ENCODE measurements around the gene P2RX5.
"Not testable (repeated sequence)": the region's sequence is repeated elsewhere in the genome, so short reads cannot be mapped to it uniquely, and the experiment has no call there.

P2RX5 gene, protein sequence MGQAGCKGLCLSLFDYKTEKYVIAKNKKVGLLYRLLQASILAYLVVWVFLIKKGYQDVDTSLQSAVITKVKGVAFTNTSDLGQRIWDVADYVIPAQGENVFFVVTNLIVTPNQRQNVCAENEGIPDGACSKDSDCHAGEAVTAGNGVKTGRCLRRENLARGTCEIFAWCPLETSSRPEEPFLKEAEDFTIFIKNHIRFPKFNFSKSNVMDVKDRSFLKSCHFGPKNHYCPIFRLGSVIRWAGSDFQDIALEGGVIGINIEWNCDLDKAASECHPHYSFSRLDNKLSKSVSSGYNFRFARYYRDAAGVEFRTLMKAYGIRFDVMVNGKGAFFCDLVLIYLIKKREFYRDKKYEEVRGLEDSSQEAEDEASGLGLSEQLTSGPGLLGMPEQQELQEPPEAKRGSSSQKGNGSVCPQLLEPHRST

DNA sequence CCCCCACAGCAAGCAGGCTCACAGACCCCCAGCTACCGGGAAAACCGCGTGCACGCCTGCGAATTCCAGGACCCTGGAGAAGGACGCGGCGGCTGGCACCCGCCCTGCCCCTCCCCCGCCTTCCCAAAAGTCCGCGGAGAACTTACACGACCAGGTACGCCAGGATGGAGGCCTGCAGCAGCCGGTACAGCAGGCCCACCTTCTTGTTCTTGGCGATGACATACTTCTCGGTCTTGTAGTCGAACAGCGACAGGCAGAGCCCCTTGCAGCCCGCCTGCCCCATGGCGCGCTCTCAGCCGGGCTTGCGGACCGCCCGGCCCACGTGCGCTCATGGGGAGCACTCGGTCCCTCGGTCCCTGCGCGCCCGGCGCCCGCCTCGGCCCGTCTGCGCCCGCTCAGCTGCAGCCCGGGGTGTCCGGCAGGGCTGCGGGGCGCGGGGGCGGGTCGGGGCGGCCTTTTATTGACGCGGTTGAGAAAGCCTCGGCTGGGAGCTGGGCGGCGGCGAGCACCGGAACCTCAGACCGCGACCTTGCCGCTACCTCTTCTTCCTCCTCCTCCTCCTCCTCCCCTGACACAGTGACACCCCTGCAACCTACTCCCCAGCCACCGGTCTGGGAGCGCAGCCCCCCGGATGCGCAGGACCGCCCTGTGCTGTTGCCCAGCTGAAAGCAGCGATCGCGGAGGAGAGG, at the start of gene P2RX5:
P2RX5 (minus strand) TSS at position 433 of the 689 bp plus-strand sequence; CDS start at position 283, 150 bp downstream.
- no peak for FAIRE-seq

DNA sequence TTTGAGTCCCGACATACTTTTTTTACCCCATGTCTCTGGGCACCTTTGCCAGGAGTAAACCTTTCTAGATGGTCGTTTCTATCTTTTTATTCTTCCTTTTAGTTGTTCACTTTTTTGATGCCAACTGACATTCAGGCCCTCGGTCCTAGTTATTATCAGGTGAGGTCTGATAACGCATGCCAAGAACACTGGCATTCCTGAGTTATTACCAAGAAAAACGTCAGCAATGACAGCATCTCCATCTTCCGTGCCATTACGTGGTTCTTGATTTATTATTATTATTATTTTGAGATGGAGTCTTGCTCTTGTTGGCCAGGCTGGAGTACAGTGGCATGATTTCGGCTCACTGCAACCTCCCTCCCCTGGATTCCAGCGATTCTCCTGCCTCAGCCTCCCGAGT, 49.1 kb upstream of the P2RX5 start:
- no peak for FAIRE-seq

DNA sequence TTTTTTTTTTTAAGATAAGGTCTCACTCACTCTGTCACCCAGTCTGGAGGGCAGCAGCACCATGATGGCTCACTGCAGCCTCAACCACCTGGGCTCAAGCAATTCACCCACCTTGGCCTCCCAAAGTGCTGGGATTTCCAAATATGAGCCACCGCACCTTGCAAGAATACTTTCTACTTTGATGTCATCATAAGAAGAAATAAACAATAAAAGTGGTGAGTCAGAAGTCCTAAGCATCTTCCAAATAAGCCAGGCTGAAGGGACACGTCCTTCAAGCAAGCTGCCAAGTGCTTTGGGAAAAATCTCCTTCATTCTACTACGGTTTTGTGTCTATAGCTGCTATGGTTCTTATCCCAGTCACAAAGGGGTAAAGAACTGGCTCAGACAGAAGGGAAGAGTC, 48.1 kb upstream of the P2RX5 start:
- no peak for FAIRE-seq

DNA sequence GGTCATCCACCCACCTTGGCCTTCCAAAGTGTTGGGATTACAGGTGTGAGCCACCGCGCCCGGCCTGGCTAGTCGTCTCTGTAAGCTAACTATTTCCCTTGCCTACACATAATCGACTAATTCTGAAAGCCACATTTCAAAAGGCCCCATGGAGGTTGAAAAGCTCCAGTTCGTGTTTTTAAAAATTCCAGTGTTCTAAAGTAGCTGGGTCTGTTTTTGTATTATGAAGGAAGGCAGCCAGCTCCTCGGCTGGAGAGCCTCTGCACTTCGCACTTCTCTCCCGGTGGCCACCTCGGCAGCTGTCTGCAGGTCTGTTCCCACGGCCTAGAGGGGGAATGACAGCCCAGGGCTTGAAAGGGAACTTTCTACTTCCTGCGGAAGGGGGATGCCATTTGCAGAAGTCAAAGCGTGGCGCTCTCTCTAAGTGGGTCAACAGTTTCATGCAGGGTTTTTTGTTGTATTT, 44.7 kb upstream of the P2RX5 start:
- no peak for FAIRE-seq

DNA sequence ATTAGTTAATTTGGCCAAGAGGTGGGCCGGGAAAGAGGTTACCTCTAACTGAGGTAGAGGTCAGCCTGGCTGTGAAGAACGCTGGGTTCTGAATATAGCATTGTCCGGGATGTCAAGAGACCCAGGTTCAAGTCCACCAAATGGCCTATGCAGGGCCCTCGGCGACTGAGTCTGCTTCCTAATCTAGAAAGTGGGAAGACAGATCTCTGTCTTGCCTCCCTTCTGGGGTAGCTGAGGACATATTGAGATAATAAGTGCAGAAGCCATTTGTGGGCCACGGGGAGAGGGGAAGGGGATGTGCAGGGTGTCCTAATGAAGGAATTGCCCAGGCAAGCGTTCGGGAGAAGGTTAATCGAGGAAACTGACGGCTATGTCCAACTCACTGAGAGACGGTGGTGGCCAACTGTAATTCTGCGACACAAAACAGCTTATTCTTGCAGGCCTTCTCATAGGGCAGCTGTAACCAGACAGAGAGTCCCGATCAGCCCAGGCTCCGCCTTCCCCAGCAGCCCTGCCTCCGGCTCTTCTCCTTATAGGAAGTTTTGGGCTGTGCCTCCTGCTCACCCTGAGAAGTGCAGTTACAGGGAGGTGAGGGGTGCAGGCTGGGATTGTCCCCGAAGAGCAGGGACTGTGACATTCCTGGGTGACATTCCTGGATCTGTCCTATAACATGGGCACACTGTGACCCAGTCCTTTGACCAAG, 43.6 kb upstream of the P2RX5 start:
- no peak for FAIRE-seq

DNA sequence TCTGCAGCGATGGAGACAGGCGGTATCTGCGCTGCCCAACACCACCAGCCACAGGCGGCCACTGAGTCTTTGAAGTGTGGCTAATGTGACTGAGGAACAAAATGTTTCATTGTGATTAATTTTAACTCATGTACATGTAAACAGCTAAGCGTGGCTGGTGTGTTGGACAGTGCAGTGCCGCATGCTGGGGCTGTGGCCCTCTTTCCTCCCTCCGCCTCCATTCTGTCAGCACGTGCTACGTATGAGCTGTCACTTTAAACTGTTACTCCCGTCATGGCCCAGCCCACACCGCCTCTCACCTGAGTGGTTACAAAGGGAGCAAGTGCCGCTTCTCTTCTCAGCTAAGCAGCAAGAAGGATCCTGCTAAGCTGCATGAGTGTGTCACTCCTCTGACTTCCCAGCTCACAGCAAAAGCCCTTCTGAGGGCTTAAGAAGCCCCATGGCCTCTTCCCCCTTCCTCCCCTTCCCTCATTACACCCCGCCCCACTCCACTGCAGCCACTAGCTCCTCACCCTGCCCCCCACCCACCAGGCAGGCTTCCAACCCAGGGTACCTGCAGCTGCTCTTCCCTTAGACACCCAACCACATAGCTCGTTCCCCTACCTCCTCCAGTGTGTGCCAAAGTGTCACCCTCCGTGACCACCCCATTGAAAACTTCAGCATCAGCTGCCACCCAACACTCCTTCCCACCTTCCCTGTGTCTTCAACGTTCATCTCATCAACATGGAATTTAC, 42.8 kb upstream of the P2RX5 start:
- no peak for FAIRE-seq

DNA sequence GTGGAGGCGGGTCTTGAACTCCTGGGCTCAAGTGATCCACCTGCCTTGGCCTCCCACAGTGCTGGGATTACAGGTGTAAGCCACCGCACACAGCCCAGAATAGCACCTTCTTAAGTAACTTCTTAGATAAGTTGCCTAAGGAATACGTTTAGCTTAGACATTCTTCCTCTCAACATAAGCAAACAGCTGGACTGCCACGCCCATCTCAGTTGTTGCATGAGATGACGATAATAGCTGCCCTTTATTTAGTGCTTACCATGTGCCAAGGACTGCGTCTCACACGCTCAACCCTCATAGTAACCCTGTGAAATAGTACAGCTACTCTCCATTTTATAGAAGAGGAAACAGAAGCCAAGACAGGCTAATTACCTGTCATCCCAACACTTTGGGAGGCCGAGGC, 39.6 kb upstream of the P2RX5 start:
- FAIRE-seq: no peak

DNA sequence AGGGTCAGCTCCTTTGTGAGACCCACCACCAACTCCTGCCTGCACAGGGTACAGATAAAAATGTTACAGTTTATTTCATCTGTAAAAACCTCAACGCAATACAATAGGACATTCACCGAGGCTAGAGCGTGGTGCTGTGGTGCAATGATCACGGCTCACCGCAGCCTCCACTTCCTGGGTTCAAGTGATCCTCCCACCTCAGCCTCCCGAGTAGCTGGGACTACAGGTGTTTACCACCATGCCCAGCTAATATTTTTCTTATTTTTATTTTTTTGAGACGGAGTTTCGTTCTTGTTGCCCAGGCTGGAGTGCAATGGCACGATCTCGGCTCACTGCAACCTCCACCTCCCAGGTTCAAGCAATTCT, 38.9 kb upstream of the P2RX5 start:
- not testable (repeated sequence) for FAIRE-seq

DNA sequence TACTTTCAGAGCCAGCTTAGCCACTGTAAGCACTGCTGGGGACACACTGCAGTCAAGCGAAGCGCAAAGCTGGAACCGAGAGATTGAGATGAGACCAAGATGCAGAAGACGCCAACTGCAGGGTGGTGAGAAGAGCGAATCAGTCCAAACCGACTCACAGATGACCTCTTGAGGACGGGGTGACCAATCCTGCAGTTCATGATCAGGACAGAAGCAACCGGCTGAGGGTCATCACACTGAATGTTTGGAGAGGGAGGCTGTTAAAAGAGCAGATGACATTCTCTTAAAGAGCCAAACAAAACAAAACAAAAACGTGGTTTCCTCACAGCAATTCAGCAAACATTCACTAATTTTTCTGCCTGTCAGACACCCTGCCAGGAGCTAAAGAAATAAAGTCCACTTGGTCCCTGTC, 36.3 kb upstream of the P2RX5 start:
- FAIRE-seq: no peak

DNA sequence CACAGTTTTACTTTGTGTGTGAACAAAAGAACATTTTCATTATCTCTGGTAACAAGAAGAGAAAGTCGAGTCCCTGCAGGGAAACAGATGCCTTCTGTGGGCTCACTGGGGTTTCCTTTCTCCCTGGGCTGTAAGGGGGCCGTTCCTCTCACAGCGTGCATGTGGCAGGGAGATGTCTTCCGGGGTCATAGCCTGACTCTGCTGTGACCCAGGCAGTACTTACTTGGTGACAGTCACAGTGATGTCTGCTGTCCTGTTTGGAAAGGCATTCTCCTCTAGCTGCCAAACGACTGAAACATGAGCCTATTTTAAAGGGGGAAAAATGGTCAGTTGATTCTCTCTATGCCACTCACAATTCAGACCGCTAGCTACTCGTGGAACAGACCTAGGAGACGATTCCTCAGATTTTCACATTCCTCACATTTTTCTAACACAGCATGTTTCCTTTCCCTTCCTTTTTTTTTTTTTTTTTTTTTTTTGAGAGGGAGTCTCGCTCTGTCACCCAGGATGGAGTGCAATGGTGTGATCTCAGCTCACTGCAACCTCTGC, 35.0 kb upstream of the P2RX5 start:
- no peak for FAIRE-seq

DNA sequence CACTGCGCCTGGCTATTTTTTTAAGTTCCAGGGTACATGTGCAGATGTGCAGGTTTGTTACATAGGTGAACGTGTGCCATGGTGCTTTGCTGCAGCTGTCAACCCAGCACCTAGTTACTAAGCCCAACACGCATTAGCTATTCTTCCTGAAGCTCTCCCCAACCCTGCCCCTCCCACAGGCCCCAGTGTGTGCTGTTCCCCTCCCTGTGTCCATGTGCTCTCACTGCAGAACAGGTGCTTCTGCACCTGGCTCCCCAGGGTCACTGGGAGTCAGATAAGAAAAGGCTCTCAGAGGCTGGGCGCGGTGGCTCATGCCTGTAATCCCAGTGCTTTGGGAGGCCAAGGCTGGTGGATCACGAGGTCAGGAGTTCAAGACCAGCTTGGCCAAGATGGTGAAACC, 33.9 kb upstream of the P2RX5 start:
- FAIRE-seq: no peak

DNA sequence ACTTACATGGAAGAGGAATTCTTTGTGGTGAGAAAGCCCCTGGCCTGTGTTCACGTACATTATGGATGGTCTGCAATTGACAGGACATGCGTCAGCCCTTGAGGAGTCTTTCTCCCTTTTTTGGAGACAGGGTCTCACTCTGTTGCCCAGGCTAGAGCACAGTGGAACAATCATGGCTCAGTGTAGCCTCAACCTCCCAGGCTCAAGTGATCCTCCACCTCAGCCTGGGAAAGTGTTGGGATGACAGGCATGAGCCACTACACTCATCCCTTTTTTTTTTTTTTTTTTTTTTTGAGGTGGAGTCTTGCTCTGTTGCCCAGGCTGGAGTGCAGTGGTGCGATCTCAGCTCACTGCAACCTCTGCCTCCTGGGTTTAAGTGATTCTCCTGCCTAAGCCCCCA, 32.1 kb upstream of the P2RX5 start:
- not testable (repeated sequence) for FAIRE-seq

DNA sequence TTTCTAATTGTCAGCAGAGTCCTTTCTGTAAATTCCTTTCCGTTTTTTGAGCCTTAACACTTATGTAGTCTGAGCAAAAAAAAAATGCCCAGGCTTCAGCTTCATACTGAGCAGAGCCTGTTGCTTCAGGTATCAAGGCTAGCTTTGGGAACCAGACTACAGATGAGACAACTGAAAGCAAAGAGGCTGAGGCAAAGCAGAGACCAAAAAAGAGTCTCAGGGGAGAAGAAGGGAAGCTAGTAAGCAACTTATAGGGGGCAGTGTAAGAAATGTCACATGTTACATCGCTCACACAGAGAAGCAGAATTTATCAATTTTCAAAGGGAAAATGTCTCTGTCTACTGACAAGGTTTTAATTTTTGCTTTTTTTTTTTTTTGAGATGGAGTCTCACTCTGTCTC, 31.1 kb upstream of the P2RX5 start:
- FAIRE-seq: no peak

DNA sequence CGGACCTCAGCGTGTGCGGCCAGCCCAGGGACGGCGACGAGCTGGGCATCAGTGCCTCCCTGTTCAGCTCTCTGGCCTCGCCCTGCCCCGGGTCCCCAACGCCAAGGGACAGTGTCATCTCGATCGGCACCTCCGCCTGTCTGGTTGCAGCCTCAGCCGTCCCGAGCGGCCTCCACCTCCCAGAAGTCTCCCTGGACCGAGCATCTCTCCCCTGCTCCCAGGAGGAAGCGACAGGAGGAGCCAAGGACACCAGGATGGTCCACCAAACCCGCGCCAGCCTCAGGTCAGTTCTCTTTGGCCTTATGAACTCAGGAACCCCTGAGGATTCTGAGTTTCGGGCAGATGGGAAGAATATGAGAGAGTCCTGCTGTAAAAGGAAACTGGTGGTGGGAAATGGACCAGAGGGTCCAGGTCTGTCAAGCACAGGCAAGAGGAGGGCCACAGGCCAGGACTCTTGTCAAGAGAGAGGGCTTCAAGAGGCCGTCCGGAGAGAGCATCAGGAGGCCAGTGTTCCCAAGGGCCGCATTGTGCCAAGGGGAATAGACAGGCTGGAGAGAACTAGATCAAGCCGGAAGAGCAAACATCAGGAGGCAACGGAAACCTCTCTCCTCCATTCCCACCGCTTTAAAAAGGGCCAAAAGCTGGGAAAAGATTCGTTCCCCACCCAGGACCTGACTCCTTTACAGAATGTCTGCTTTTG, 28.6 kb upstream of the P2RX5 start:
- FAIRE-seq: no peak

DNA sequence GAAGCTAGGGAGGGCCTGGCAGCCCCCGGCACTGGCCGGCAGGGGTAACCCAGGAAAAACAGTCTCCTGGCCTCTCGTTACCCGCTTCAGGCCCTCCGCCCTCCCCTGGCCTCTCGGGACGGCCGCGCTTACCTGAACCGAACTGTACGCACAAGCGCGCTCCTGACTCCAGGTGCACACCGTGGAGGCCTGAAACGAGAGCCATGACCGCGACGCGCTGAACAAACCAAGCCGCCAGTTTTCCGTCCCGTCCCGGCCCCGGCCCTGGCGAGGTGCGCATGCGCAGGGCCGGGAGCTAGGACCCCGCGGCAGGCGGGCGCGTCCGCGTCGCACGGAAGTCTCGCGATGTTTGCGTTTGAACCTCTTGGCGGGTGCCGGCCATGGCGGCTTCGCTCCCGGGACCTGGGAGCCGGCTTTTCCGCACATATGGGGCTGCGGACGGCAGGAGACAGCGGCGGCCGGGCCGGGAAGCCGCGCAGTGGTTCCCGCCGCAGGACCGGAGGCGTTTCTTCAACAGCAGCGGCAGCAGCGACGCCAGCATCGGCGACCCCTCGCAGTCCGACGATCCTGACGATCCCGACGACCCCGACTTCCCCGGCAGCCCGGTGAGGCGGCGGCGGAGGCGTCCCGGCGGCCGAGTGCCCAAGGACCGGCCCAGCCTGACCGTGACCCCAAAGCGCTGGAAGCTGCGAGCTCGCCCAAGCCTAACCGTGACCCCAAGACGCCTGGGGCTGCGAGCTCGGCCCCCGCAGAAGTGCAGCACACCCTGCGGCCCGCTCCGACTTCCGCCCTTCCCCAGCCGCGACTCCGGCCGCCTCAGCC, 27.8 kb upstream of the P2RX5 start, which contains the start of gene HASPIN:
HASPIN (plus strand) TSS at position 348 of the 822 bp plus-strand sequence; CDS start at position 381, 33 bp downstream.
- no peak for FAIRE-seq

DNA sequence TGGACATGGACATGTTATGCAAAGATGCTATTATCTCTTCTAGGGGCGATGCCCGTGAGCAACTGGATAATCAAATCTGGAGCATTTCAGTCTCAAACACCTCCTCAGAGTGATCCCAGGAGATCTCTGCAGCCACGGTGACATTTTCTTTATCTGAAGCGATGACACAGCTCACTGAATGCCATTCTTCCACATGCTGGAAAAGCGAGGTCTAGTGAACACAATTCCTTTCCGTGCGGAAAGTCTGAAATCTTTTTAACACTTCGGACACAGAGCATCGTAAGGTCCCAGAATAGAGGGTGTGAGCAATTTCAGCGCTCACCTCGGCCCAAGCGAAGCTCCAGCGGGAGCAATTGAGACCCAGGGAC, 27.2 kb upstream of the P2RX5 start:
- no peak for FAIRE-seq

DNA sequence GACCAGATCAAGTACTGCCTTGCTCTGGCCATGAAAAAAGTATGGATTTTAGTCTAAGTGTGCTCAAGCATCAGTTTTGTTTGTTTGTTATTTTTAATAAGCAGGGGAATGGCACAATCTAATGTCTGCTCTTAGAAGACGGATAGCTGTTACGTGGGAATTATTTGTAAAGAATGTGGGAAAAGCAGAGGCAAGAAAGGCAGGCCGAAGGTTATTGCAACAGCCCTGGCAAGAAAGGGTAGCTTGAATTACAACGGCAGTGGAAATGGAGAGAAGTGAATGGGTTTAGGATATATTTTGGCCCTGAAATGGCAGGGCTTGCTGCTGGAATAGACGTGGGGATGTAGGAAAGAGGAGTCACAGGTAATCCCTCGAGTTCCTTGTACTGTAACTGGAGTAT, 26.8 kb upstream of the P2RX5 start:
- FAIRE-seq: no peak

DNA sequence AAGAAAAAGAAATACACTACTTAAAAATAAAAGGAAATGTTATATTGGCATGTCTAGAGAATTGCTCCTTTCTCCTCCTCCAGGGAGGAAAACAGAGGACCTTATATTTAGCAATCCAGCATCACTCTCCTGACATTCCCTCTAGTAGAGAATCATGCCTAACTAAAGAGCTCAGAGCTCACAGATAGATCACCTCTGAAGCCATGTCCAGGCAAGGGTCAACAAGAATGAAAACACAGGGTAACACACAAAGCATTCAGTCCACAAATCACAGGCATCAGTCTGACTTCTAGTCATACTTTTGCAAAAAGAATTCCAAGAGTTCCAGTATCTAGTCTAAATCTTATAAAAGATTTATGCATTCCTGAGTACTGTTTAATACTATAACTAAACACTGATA, 23.3 kb upstream of the P2RX5 start:
- no peak for FAIRE-seq

DNA sequence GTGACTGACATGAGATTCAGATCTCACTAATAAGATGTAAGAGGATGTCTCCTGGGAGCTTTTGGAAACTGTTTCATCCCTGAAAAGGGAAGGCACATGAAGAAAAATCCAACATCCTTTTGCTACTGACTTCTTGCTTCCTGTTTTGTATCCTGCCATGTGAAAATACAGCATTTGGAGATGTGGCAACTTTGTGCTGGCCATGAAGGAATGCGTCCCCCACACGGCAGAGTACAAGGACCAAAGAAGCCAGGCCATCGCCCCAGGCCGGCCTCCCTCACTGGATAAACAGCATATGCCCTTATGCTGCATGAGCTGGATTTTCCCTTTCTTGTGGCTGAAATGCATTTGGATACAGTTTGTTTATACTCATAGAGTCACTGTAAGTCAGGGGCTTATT, 22.2 kb upstream of the P2RX5 start:
- no peak for FAIRE-seq

DNA sequence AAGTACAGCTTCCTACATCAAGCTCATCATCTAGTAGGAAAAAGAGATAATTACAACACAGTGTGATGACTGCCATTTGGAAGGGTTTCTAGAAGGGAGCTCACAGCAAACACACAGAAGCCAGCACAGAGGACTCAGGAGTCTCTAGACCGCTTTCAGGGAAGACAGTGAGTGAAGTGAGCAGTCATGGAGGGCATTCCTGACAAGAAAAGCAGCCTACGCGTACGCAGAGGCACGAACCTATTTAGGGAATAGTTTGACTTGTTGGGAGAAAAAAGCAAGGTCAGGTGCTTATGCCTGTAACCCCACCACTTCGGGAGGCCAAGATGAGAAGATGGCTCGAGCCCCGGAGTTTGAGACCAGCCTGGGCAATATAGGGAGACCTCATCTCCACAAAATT, 19.3 kb upstream of the P2RX5 start:
- FAIRE-seq: no peak

DNA sequence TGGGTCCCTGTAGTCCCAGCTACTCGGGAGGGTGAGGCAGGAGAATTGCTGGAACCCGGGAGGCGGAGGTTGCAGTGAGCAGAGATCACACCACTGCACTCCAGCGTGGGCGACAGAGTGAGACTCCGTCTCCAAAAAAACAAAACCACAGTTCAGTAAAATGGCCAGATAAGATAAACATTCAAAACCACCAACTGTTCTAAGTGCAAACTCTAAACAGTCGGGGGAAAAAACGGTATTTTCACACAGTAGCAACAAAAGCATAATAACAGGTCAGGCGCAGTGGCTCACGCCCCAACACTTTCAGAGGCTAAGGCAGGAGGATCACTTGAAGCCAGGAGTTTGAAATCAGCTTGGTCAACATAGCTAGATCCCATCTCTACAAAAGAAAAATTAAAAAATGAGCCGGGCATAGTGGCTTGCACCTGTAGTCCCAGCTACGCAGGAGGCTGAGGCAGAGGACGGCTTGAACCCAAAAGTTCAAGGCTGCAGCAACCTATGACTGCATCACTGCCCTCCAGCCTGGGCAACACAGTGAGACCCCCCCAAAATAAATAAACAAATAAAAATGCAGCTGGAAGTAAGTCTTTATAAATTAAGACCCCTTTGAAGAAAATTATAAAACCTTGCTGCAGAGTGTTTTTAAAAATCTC, 17.0 kb upstream of the P2RX5 start:
- no peak for FAIRE-seq

Data from islet of Langerhans (tissue), 1 donor.